Measurements from ENCODE around the gene GRHL1.

GRHL1 gene

DNA sequence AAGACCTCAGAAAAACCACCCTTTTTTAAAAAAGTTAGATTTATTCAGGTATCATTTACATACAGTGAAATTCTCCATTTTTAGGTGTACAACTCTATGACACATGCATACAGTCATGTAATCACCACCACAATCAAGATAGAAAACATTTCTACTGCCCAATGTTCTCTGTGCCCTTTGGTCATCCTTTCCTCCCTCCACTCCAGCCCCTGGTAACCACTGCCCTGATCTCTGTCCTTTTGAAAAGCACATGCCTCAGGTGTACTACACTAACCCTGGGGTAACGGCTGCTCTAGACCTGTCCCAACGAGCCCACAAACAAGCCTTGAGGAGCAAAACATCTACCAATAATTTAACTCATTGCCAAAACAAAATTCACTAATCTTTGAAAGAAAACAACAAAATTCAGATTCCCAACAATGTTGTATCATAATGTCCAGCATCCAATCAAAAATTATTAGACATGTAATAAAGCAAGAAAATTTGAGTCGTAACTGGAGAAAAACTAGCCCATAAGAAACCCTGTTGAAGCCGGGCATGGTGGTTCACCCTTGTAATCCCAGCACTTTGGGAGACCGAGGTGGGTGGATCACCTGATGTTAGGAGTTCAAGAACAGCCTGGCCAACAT is 65.9 kb downstream of the GRHL1 start:
- no peak for TF ChIP-seq CTCF (IDR thresholded peaks at IDR 0.05; ENCODE audit: low read depth, low read length, missing control alignments)
- no peaks in the 10 kb centered on the region for H3K36me3 ChIP-seq (replicated peaks)
- DNase-seq: no peak
- H3K4me3 ChIP-seq (ENCODE audit: low read depth, low read length): no peak overlapping the region
- H3K27ac ChIP-seq: no peak overlapping the region
- in situ Hi-C loops (cut with HindIII; ENCODE audit: low pct_ligation_motif_present, low sequenced_read_pairs): no loop called here
- no peaks in the 10 kb centered on the region for H3K27me3 ChIP-seq (replicated peaks)

DNA sequence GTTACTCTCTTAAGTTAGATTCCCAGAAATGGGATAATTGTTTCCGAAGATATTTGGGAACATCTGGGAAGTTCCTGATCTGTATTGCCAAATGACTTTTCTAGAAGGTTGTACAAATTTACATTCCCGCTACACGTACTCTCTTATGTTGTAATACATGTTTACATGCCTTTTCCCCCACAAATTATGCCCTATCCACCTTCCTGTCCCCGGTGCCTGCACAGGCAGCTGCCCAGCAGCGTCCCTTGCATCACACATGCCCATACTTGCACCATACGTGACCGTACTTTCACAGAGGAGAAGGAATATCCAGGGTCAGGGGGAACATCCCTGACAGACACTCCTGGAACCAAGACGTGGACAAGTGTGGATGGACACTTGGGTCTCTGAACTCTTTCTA is 67.7 kb downstream of the GRHL1 start:
- no peak overlapping the region for H3K27ac ChIP-seq
- no peak overlapping the region for H3K4me3 ChIP-seq (ENCODE audit: low read depth, low read length)
- no peaks in the 10 kb centered on the region for H3K27me3 ChIP-seq (replicated peaks)
- no peak for TF ChIP-seq CTCF (IDR thresholded peaks at IDR 0.05; ENCODE audit: low read depth, low read length, missing control alignments)
- in situ Hi-C loops (cut with HindIII; ENCODE audit: low pct_ligation_motif_present, low sequenced_read_pairs): no loop called here
- no peak for DNase-seq
- no peaks in the 10 kb centered on the region for H3K36me3 ChIP-seq (replicated peaks)

DNA sequence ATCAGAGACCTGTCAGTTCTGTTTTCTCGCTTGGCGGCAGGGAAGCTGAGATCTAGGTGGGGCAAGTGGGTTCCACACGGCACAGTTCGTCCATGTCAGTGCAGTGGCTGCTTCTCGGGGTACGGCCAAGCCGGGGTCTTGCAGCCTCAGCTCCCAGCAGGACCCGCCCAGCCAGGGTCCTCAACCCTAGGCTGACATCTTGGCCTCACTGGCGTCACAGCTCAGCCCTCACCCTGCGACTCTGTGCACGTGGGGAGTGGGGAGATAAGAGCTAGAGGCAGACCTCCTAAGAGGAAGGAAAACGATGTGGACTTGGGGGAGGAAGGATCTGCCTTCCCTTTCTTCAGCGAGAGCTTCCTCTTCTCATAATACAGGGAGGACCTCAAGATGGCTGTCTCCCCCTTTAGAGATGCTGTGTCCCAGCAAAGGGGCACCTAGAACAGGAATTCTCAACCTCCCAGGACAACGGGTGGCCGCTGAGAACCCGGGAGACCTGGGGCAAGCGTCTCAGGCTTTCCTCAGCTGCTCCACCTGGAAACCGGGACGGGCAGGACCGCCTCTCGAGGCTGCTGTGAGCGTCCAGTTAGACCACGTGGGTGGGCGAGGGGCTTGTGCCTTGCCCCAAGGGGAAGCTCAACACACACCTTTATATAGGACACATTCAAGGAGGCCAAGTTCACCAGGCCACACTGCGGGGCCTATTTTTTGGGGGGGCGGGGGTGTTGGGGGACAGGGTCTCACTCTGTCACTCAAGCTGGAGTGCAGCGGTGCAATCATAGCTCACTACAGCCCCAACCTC is 68.3 kb downstream of the GRHL1 start:
- Histone ChIP-seq H3K36me3 (replicated peaks) (no peaks in the 10 kb centered on the region), H3K4me3 (ENCODE audit: low read depth, low read length) (no peak overlapping the region), H3K27me3 (replicated peaks) (no peaks in the 10 kb centered on the region), H3K27ac (no peak overlapping the region)
- in situ Hi-C loops (cut with HindIII; ENCODE audit: low pct_ligation_motif_present, low sequenced_read_pairs): no loop called here
- no peak for TF ChIP-seq CTCF (IDR thresholded peaks at IDR 0.05; ENCODE audit: low read depth, low read length, missing control alignments)
- DNase-seq: no peak

DNA sequence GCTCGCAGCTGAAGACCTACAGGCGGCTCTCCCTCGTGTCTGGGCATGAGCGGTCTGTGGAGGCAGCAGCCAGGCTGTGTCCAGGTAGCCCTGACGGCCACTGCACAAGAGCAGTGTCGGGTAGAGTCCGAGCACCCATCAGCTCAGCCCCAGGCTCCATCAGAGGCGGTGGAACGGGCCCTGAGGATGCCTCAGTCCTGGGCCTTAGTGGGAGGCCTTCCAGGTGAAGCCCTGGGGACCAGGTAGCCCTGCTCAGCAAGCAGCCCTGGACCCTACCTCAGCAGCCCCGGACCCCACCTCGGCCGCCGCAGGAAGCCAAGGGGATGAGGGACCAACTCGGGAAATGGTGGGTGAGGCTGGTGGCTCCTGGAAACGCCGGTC is 70.5 kb downstream of the GRHL1 start:
- in situ Hi-C loops (cut with HindIII; ENCODE audit: low pct_ligation_motif_present, low sequenced_read_pairs): no loop called here
- TF ChIP-seq CTCF (IDR thresholded peaks at IDR 0.05; ENCODE audit: low read depth, low read length, missing control alignments): no peak
- H3K27ac ChIP-seq: no peak overlapping the region

DNA sequence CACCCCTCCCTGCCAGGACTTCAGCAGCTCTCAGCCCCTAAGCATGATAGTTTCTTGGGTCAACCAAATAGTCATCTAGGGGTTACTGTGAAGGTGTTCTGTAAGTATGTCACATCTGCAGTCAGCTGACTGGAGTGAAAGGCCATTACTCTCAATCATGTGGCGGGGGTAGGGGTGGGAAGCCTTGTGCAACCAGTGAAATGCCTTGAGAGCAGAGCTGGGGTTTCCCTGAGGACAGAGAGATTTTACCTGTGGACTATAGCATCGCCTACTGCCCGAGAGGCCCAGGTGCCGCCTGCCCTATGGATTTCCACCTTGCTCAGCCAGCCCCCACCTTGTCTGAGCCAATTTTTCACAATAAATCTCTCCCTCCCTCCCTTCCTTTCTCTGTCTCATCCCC is 71.0 kb downstream of the GRHL1 start:
- no peaks in the 10 kb centered on the region for H3K27me3 ChIP-seq (replicated peaks)
- H3K27ac ChIP-seq: no peak overlapping the region
- no peak for TF ChIP-seq CTCF (IDR thresholded peaks at IDR 0.05; ENCODE audit: low read depth, low read length, missing control alignments)
- no peak overlapping the region for H3K4me3 ChIP-seq (ENCODE audit: low read depth, low read length)
- H3K36me3 ChIP-seq (replicated peaks): no peaks in the 10 kb centered on the region
- in situ Hi-C loops (cut with HindIII; ENCODE audit: low pct_ligation_motif_present, low sequenced_read_pairs): no loop called here
- DNase-seq: no peak

More for the DNA sequence above, 70.5 kb downstream of the GRHL1 start:
- DNase-seq: no peak
- no peak overlapping the region for H3K4me3 ChIP-seq (ENCODE audit: low read depth, low read length)
- no peaks in the 10 kb centered on the region for H3K27me3 ChIP-seq (replicated peaks)
- H3K36me3 ChIP-seq (replicated peaks): no peaks in the 10 kb centered on the region

Measured in brain microvascular endothelial cell (primary cell).